Peyer's patch (tissue), 4 donors: ENCODE data around the gene FAM180B.

Experiments
- POLR2A ChIP-seq, 2 donors: fragments of 450-650 bp; IDR thresholded peaks; one replicate each; pipeline ENCODE4 v1.5.1; 2017; ENCODE audit warnings: antibody characterized with exemption in 2 of 2, mild to moderate bottlenecking in 2 of 2, moderate library complexity in 2 of 2
- TF ChIP-seq, protein P1 (sequence below), 6 experiments: fragments of 450-650 bp in 4 of 6; fragments of 200-600 bp in 2 of 6; sonication (generic) in 1 of 6; IDR thresholded peaks; one replicate each; pipeline ENCODE4 v1.5.1; 2017 to 2019; ENCODE audit warnings: antibody characterized with exemption in 6 of 6, mild to moderate bottlenecking in 3 of 6, moderate library complexity in 1 of 6

GRCh38 chr11:47591764-47592163 is 5.3 kb downstream of the FAM180B start:
- TF ChIP-seq, protein P1, sequence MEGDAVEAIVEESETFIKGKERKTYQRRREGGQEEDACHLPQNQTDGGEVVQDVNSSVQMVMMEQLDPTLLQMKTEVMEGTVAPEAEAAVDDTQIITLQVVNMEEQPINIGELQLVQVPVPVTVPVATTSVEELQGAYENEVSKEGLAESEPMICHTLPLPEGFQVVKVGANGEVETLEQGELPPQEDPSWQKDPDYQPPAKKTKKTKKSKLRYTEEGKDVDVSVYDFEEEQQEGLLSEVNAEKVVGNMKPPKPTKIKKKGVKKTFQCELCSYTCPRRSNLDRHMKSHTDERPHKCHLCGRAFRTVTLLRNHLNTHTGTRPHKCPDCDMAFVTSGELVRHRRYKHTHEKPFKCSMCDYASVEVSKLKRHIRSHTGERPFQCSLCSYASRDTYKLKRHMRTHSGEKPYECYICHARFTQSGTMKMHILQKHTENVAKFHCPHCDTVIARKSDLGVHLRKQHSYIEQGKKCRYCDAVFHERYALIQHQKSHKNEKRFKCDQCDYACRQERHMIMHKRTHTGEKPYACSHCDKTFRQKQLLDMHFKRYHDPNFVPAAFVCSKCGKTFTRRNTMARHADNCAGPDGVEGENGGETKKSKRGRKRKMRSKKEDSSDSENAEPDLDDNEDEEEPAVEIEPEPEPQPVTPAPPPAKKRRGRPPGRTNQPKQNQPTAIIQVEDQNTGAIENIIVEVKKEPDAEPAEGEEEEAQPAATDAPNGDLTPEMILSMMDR (IDR thresholded peaks at IDR 0.05): no peak
- no peak for TF ChIP-seq POLR2A (IDR thresholded peaks at IDR 0.05)
